Iris pigment epithelial cell (primary cell): ENCODE results near the gene HIP1R.

Experiments used
- DNase-seq: peaks from one replicate; pipeline ENCODE4 v3.0.0-alpha.2; 2011; ENCODE audit warnings: low read depth

Gene HIP1R

DNA sequence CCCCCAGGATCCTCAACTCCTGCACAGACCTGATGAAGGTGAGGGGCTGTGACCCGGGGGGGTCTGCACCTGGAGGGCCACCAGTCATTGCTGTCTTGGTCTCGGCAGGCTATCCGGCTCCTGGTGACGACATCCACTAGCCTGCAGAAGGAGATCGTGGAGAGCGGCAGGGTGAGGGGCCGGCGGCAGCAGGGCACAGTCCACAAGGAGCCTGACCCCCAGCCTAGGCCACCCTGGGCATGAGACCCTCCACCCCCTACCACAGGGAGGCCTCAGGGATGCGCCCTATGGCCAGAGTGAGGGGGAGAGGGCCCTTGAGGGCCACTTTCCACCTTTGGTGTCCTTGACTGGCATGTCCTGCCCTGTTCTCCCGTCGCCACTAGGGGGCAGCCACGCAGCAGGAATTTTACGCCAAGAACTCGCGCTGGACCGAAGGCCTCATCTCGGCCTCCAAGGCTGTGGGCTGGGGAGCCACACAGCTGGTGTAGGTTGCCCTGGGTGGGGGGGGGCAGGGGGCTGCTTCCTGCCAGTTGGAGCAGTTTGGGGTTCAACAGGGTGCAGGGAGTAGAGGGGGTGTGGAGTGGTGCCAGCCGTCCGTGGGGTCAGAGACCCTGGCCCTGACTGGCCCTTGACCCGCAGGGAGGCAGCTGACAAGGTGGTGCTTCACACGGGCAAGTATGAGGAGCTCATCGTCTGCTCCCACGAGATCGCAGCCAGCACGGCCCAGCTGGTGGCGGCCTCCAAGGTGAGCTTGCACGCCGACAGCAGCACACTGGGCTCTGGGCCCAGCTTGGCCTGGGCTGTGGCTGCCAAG lies 25.0 kb downstream of the HIP1R start:
- peak; percentile 70 for DNase-seq

DNA sequence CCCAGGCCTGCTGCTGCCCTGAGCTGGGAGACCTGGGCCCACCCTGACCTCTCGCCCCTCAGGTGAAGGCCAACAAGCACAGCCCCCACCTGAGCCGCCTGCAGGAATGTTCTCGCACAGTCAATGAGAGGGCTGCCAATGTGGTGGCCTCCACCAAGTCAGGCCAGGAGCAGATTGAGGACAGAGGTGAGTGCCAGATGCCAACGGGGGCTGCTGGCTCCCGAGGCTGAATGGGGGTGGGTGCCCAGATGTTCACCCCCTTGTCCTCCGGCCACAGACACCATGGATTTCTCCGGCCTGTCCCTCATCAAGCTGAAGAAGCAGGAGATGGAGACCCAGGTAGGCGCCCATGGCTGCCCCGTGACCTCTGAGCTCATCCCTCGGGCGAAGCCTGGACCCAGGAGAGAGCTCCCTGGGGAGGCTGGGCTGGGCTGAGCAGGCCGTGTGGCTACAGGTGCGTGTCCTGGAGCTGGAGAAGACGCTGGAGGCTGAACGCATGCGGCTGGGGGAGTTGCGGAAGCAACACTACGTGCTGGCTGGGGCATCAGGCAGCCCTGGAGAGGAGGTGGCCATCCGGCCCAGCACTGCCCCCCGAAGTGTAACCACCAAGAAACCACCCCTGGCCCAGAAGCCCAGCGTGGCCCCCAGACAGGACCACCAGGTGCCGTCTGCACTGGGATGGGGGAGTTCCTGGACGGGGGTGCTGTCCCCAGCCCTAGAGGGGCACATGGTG lies 25.8 kb downstream of the HIP1R start:
- DNase-seq, result no peak

DNA sequence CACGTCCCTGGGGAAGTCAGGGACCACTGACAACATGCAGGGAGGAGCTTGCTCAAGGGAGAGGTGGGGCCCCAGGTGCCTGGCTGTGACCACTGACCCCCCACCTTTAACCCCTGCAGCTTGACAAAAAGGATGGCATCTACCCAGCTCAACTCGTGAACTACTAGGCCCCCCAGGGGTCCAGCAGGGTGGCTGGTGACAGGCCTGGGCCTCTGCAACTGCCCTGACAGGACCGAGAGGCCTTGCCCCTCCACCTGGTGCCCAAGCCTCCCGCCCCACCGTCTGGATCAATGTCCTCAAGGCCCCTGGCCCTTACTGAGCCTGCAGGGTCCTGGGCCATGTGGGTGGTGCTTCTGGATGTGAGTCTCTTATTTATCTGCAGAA lies 26.3 kb downstream of the HIP1R start:
- no peak for DNase-seq

DNA sequence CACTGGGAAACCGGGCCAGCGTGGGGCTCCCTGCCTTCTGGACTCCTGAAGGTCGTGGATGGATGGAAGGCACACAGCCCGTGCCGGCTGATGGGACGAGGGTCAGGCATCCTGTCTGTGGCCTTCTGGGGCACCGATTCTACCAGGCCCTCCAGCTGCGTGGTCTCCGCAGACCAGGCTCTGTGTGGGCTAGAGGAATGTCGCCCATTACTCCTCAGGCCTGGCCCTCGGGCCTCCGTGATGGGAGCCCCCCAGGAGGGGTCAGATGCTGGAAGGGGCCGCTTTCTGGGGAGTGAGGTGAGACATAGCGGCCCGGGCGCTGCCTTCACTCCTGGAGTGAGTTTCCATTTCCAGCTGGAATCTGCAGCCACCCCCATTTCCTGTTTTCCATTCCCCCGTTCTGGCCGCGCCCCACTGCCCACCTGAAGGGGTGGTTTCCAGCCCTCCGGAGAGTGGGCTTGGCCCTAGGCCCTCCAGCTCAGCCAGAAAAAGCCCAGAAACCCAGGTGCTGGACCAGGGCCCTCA lies 26.9 kb downstream of the HIP1R start:
- no peak for DNase-seq

DNA sequence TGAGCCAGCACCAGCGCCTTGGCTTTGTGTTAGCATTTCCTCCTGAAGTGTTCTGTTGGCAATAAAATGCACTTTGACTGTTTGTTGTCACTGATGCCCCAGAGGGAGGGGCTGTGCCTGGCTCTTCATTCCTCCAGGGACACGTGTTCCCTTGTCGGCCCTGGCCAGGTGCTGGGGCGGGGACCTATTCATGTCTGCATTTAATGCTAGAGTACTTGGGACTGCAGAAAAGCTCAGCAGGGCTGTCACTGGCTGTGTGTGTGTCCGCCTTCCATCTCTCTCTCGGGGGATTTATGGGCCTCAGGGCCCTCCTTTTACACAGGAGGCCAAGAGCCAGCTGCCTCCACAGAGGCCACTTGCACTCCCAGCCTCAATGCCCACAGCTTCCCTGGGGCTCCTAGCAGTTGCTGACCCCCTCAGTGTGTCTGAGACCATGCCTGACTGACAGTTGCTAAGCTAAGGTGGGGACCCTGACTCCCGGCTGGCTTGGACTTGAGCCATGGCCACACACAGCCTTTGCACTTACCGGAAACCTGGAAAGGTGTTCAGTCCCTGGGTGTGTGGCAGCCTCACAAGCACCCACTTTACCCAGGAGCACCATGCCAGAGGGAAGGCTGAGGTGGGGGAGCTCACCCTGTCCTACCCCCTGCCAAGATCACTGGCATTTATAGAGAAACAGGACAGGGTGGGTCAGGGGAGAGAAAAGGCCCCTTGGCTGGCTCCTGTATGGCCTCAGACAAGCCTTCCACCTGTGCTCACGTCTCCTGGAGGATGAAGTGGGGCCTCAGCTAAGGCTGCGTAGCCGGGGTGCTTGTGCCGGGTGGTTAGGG lies 27.8 kb downstream of the HIP1R start:
- no peak for DNase-seq

DNA sequence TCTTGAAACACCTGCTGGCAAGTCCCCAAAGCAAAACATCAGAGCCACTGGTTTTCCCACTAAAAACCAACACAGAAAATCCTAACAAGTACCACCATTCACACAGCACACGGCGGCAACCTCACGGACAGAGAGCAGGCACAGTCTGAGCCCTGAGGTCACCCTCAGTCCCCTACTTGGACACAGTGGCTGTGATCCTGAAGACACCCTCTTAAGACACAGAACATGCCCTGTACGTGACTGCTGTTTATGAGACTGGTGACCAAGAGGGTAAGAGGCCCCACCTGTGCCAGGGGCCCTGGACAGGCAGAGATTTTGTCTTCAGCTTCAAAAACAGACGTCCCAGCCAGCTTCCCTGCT lies 29.6 kb downstream of the HIP1R start:
- no peak for DNase-seq

DNA sequence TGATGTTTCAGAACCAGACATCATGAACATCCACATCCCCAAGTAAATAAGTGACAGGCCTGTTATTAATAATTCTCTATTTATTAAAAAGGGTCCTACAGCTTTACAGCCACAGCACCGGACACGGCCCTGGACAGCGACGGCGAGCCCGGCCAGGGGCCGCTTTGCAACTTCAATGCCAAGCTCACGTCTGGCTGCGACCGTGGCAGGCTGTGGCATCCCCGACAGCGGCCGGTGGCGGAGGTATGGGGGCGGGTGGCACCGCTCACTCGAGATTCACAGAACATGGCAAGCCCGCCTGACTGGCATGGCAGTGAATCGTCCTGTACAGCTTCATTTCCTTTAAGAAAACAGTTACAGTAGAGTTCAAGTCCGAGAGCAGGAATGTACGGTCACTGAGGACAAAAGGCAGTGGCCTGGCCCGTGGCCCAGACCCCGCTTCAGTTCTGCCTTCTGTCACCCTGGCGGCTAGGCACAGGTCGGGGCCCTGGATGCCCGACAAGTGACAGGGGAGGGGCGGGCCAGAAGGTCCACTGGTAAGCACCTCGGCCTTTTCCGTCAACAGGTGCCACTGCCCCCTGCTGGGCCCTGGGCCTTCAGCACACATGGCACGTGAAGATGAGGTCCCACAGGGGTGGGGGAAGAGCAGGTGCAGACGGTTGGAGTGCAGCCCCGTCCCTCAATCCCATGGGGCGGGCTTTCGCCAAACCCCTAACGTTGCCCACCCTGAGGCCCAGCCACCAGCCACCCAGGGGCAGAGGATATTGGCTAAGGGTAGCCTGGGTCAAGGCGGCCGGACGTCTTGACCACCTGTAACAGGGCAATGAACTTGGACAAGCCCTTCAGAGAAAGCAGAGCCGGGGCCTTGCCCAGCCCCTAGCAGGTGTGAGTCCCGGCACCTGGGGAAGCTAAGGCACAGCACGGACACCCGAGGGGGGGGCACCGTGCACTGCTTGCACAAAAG lies 30.3 kb downstream of the HIP1R start:
- peak; percentile 22 for DNase-seq

DNA sequence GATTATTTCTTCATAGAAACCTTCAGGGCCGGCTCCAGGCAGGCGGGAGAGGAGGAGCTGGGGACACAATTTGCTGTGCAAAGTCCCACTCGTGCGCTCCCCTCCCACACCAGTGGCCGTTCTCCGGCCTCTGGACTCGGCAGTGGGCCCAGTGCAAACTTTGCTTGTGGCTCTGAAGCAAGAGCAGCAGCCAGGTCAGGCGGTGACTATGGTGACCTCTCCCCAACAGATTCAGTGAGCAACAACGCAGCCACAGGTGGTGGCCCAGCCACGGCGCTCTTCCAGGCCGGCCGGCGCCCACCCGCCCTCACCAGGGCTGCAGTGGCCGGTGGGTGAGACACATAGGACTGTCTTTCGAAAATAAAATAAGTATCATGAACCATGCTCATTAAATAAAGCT lies 31.1 kb downstream of the HIP1R start:
- DNase-seq, result no peak

DNA sequence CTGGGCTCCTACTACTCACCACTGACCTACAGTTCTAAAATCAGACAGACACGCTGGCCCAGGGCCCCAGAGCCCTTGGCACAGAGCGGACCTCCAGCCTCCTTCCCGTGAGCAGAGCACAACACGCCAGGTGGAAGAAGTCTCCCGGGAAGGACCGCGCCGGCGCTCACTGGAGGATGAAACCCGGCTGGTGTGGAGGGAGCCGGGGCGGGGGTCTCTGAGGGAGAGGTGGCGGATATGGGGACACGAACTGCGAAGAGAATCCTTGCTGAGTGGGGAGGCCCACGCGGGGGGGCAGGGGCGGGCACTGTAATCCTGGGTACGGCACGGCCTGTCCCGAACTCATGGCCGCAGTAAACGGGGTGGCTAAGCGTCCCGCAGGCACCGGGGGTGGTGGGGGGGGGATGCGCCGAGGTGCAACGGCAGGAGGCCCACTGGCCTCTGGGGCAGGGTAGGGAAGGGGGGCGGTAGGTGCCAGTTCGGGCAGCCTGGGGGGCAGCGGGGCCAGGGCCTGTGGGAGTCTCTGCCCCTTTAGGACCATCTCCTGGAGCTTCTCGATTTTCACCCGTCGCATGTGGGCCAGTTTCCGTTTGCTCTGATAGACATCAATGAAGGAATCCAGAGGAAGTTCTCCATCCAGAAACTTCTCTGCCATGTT lies 31.8 kb downstream of the HIP1R start:
- DNase-seq, result no peak

DNA sequence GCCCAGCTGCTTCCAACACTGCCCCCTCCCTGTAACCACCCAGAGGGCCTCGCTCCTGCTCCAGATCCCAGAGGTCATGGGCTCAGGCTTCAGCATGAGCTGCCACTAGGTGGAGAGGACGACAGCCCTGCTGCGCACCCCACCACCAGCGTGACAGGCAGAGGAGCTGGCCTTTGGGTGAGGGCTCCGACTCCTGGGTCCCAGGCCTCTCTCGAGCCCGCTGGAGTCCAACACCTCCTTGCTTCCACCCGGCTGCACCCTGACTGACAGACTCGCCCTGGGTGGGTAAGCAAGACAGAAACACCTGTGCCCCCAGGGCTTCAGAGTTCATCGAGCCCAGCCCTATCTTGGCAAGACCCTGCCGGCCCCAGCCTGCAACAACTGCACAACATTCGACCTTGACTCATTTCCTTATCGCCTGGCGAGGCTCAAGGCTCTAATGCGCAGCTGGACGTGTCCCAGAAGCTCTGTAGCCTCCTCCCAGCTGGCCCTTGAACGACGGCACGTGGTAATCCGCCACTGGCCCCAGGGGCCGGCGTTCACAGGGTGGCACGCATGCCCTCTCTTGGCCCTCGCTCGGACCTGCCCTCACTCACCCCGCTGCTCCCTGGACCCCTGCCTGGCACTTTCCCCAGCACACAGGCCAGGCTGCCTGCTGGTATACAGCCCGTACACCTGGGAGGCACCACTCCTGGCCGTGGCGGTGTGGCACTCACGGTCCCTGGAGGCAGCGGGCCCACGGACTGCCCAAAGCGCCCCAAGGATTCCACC lies 32.6 kb downstream of the HIP1R start:
- DNase-seq, result no peak

DNA sequence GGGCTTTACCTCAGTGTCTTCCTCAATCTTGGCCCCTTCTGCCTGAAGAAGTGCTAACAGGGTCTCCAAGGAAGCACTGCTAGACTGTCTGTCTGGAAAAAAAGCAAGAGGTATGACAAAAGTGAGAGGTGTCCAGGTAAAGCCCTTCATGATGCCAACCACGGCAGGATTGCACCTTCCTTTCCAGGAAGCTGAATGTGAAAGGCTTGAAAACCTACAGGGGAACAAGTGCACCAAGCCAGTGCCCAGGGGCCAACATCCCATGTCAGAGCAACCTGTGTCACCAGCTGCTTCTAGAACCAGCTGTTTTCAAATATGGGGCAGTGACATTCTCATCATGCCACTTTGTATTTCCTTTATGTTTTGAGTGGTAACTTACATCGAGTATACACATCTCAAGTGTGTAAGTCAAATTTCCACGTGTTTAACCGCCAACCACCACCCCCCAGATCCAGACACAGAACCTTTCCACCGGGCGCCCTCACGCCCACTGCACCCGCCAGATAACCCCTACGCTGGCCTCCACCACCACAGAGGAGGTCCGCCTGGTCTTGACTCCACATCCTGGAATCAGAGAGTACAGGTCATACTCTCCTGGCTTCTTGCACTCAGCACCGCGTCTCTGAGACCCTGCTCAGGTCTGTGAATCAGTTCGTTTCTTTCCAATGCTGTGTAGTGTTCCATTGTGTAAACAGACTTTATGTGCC lies 33.4 kb downstream of the HIP1R start:
- no peak for DNase-seq

DNA sequence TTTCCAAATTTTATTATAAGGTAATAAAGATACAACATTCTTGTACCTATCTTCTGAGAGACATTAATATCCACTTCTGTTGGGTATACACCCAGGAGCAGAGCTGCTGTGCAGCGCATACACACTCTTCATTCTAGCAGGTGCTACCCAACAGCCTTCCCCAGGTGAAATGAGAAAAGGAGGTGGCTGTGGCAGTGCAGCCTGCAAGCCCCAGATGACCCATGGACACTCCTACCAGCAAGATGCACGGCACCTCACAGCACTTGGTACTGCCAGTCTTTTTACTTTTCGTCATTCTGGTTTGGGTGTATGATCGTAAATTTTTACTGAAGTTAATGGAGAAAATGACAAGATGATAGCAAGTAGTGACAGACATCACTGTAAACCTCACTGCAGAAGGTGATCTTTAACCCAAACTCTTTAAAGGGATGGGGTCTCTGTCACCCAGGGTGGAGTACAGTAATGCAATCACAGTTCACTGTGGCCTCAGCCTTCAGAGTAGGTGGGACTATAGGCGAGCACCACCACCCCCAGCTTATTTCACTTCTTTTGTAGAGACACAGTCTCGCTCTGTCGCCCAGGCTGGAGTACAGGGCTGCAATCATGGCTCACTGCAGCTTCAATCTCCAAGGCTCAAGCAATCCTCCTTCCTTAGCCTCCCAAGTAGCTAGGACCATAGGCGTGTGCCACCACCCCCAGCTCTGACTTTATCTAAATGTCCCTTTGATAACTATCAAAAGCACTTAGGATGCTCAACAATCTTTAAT lies 34.1 kb downstream of the HIP1R start:
- DNase-seq, result no peak

DNA sequence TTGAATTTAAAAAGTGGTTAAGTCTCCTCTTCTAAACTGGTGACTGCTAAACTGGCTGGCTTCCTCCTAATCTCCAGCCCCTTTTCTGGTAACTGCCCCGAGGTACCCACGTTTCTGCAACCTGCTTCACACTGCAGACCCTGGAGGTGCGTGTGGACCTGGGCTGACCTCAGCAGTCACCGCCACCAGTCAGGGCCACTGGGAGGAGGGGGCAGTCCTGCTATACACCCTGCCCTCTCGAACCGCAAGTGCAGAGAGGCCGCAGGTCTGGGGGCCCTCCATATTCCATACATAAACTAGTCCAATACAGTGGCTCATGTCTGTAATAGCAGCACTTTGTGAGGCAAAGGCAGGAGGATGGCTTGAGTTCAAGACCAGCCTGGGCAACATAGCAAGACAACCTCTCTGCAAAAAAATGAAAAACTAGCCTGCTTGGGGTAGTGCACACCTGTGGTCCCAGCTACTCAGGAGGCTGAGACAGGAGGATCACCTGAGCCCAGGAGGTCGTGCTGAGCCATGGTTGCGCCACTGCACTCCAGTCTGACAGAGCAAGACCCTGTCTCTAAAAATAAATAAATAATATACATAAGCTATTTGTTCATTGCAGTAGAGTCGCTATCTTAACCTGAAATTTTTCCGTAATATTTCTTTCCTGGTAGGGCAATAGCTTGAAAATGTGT lies 35.0 kb downstream of the HIP1R start:
- no peak for DNase-seq

DNA sequence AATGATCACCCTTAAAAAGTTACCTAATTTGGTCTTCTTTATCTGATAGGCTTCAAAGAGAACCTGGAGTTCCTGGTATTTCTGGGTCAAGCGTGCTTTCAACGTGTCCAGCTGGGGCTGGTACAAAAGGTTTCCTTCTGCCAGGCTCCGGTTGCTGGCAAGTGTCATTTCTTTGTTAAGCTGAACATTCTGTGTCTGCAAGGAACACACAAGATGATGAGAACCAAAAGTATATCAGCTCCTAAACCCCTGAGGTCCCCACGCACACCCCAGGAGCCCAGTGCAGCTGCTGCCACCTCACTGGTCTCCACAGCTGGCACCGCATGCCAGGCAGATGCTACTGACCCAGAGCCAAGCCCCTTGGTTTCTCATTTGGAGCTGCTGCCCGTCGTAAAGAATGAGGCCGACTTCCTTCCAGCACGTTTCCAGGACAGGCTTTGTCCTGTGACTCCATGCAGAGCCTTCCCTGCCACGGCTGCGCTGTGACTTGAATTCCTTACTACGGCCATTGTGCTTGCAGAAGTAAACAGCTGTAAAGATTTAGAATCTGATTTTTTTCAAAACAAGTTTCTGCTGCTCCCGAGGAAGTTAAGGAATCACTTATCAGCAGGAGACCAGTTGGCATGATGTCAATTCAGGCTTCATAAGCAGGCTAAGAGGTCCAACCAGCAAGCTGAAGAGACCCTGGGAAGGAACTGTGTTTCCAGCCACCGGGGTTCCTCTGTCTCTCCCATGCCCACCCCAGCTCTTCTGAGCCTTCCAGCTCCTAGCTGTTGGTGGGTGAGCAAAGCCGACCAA lies 35.8 kb downstream of the HIP1R start:
- DNase-seq, result peak; percentile 54

DNA sequence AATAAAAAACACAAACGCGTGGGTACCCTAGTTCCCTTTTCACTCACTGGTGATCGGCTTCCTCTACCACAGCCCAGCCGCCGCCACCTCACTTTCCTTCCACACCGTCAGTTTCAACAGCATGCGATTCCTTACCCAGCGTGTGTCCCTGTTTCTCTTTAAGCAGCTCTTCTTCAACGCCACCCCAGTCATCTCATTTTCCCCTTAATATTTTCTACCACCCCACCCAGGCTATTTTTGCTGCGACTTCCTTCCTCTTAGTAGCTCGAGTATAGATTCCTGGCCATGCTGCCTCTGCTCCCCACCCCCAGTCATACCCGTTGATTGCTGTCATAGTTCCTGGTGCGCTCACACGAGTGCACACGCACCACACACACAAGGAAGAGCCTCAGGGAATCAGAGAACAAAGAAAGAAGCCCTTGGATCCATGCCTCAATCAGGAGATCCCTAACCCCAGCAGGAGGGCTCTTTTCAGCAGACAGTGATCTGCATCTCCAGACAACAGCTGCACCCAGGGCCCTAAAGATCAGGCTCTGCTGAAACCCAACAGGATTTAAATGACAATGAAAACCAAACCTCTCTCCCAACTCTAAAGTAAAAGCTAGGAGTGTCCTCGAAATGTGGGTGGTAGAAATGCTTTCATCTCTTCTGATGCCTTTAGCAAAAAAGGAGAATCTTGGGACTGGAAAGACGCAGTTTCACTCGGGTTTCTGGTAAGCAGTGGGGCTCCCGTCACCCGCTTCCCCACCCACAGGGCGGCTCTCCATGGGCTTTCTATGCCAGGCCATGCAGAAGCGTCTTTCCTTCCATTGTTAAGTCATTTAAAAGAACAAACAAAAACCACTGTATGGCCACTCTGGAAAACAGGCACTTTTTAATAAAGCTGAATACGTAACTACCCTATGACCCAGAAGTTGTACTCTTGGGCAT lies 36.9 kb downstream of the HIP1R start:
- peak; percentile 69 for DNase-seq

DNA sequence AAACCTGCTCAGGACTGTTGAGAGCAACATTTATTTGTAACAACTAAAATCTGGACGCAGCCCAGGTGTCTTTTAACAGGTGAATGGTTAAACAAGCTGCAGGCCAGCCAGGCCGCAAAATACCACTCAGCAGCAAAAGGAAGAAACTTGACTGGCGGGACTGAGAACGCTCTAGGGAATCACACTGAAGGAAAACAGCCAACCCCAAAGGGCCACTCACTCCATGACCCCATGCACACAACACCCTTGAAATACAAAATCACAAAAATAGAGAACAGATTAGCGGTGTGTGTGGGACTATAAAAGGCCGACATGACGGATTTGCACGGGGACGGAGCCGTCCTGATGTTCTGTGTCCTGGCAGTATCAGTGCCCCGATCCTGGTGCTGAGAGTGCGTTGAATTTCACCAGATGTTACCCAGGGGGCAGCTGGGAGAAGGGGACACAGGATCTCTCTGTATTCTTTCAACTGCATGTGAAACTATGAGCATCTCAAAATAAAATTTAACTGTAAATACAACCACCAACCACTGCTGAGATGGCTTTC lies 37.6 kb downstream of the HIP1R start:
- DNase-seq, result no peak
